Measurements from ENCODE around the gene PF4V1. TPM values are rescaled to one million over a fixed set of nuclear protein-coding genes. Genes with fewer than 3 reads are reported as not detected.

Gene PF4V1
- not detected in 2 replicates for total RNA-seq

- Histone ChIP-seq H3K4me3 (ENCODE audit: low read depth, low read length) (peak within 1 kb of the TSS; percentile 8), H3K27me3 (ENCODE audit: control insufficient read depth, insufficient read depth, low read length) (no peaks in the 10 kb centered on the region), H3K36me3 (ENCODE audit: control insufficient read depth, insufficient read depth, low read length) (no peaks in the 10 kb centered on the region)
- DNase-seq (ENCODE audit: low read depth): no peak
- TF ChIP-seq CTCF (IDR thresholded peaks at IDR 0.05; ENCODE audit: insufficient read depth, low read length, poor library complexity, severe bottlenecking): peak; percentile 64
These were observed at the start of gene PF4V1 for GRCh38 chr4:73853246-73853704. TSS of gene PF4V1 (plus strand) at chr4:73853296. CDS start at chr4:73853363, 67 bp downstream.

GRCh38 chr4:73810191-73810590 lies 42.9 kb upstream of the PF4V1 start:
- TF ChIP-seq CTCF (IDR thresholded peaks at IDR 0.05; ENCODE audit: insufficient read depth, low read length, poor library complexity, severe bottlenecking): no peak
- DNase-seq (ENCODE audit: low read depth): no peak

GRCh38 chr4:73811841-73812240 lies 41.3 kb upstream of the PF4V1 start:
- Histone ChIP-seq H3K27me3 (ENCODE audit: control insufficient read depth, insufficient read depth, low read length) (no peaks in the 10 kb centered on the region), H3K36me3 (ENCODE audit: control insufficient read depth, insufficient read depth, low read length) (no peaks in the 10 kb centered on the region), H3K4me3 (ENCODE audit: low read depth, low read length) (no peak overlapping the region)
- no peak for TF ChIP-seq CTCF (IDR thresholded peaks at IDR 0.05; ENCODE audit: insufficient read depth, low read length, poor library complexity, severe bottlenecking)
- no peak for DNase-seq (ENCODE audit: low read depth)

More at GRCh38 chr4:73810191-73810590, 42.9 kb upstream of the PF4V1 start:
- Histone ChIP-seq H3K27me3 (ENCODE audit: control insufficient read depth, insufficient read depth, low read length) (no peaks in the 10 kb centered on the region), H3K4me3 (ENCODE audit: low read depth, low read length) (no peak overlapping the region), H3K36me3 (ENCODE audit: control insufficient read depth, insufficient read depth, low read length) (no peaks in the 10 kb centered on the region)

- H3K4me3 ChIP-seq (ENCODE audit: low read depth, low read length): no peak overlapping the region
- no peaks in the 10 kb centered on the region for H3K27me3 ChIP-seq (ENCODE audit: control insufficient read depth, insufficient read depth, low read length)
- no peak for TF ChIP-seq CTCF (IDR thresholded peaks at IDR 0.05; ENCODE audit: insufficient read depth, low read length, poor library complexity, severe bottlenecking)
- no peaks in the 10 kb centered on the region for H3K36me3 ChIP-seq (ENCODE audit: control insufficient read depth, insufficient read depth, low read length)
- DNase-seq (ENCODE audit: low read depth): no peak
These were observed 38.4 kb upstream of the PF4V1 start for GRCh38 chr4:73814679-73815078.

GRCh38 chr4:73815145-73815544 lies 38.0 kb upstream of the PF4V1 start:
- H3K27me3 ChIP-seq (ENCODE audit: control insufficient read depth, insufficient read depth, low read length): no peaks in the 10 kb centered on the region
- no peaks in the 10 kb centered on the region for H3K36me3 ChIP-seq (ENCODE audit: control insufficient read depth, insufficient read depth, low read length)
- H3K4me3 ChIP-seq (ENCODE audit: low read depth, low read length): no peak overlapping the region
- DNase-seq (ENCODE audit: low read depth): no peak
- TF ChIP-seq CTCF (IDR thresholded peaks at IDR 0.05; ENCODE audit: insufficient read depth, low read length, poor library complexity, severe bottlenecking): no peak

GRCh38 chr4:73816814-73817213 lies 36.3 kb upstream of the PF4V1 start:
- Histone ChIP-seq H3K27me3 (ENCODE audit: control insufficient read depth, insufficient read depth, low read length) (no peaks in the 10 kb centered on the region), H3K36me3 (ENCODE audit: control insufficient read depth, insufficient read depth, low read length) (no peaks in the 10 kb centered on the region), H3K4me3 (ENCODE audit: low read depth, low read length) (no peak overlapping the region)
- no peak for TF ChIP-seq CTCF (IDR thresholded peaks at IDR 0.05; ENCODE audit: insufficient read depth, low read length, poor library complexity, severe bottlenecking)
- peak; percentile 86 for DNase-seq (ENCODE audit: low read depth)
